ENCODE data around the gene TNRC6B.

GRCh38 chr22:40345815-40346184, 168.1 kb downstream of the TNRC6B start:
- 0 out of 2 replicates have a peak, but pooled peaks have one; percentile 2 for TF ChIP-seq CTCF (IDR thresholded peaks at IDR 0.05; ENCODE audit: low read length)
- TF ChIP-seq EZH2 (IDR thresholded peaks at IDR 0.05; ENCODE audit: borderline replicate concordance, low read length), result no peak

Data from OCI-LY1 (cell line).